SJCRH30 (cell line): Measurements from ENCODE around the gene RHBDF1. TPM values are rescaled to one million over a fixed set of nuclear protein-coding genes. Genes with fewer than 3 reads are reported as not detected.
A peak's percentile ranks its signal among the peaks of the same experiment; 100 is the strongest.

ENCODE experiments used
- DNase-seq, 2 experiments: peaks; one replicate each; pipeline ENCODE4 v3.0.0-alpha.2; 2015 to 2020
- H3K27ac ChIP-seq: fragments of 250-450 bp; sonication (Bioruptor Pico); 2 replicates; pipeline ENCODE4 v1.5.1; 2020; ENCODE audit warnings: mild to moderate bottlenecking, moderate library complexity
- H3K27me3 ChIP-seq: fragments of 250-450 bp; sonication (Bioruptor Pico); 2 replicates; pipeline ENCODE4 v1.5.1; 2020; ENCODE audit warnings: mild to moderate bottlenecking, moderate library complexity
- H3K36me3 ChIP-seq: fragments of 250-450 bp; sonication (Bioruptor Pico); 2 replicates; pipeline ENCODE4 v1.5.1; 2020; ENCODE audit warnings: mild to moderate bottlenecking, moderate library complexity
- H3K4me1 ChIP-seq: fragments of 250-450 bp; sonication (Bioruptor Pico); 2 replicates; pipeline ENCODE4 v1.5.1; 2020; ENCODE audit warnings: mild to moderate bottlenecking, moderate library complexity
- H3K4me3 ChIP-seq: fragments of 250-450 bp; sonication (Bioruptor Pico); 2 replicates; pipeline ENCODE4 v1.5.1; 2020; ENCODE audit warnings: mild to moderate bottlenecking, moderate library complexity
- H3K9me3 ChIP-seq: fragments of 250-450 bp; sonication (Bioruptor Pico); replicated peaks from 2 replicates; pipeline ENCODE4 v1.5.1; 2020; ENCODE audit warnings: mild to moderate bottlenecking, moderate library complexity
- total RNA-seq: library from RNA; depleted of rRNA; stranded (reverse); fragments of >200 nt; shearing (Covaris generic); gene quantifications from 2 replicates; pipeline ENCODE4 v1.2.3, GENCODE V29; 2014

RHBDF1 gene
- total RNA-seq, 1 experiment from 2014 or later: 25.3 TPM

DNA sequence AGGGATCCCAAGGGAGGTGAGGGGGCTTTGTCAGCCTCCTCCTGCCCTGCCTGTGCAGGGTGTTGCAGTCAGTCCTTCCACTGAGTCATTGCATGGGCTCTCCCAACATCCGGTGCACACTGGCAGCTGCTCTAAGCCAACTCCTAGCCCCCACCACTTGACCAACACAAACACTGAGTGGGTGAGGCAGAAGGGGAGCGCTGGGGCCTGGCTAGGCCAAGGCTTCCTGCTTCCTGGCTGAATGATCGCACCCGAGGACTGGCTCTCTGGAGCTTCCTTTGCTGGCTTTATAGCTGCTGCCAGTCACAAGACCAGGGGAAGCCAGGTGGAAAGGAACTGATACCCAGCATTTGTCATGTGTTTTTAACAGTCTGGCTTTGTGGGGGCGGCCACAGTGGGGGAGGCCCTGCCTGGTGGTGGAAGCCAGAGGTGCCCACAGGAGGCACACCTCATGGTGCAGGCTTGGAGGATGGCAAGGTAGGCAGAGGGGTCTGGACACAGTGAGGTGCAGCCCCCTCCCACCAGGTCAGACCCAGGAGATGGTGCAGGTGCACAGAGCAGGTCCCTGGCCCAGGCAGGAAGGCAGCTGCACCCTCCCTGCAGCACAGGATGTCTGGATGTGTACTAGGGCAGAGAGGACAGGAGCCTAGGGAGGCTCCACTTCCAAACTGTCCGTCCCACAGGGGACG, 12.4 kb upstream of the RHBDF1 start:
- H3K4me3 ChIP-seq: no peak overlapping the region
- peak; percentile 93 for DNase-seq
- H3K27me3 ChIP-seq: no peaks in the 10 kb centered on the region
- peak overlapping the region; percentile 72 for H3K27ac ChIP-seq
- H3K36me3 ChIP-seq: peaks cover 4% of the 10 kb centered on the region; the same call in 1 of the 2 replicates
- H3K4me1 ChIP-seq: peaks cover 42% of the 10 kb centered on the region
- no peaks in the 10 kb centered on the region for H3K9me3 ChIP-seq

DNA sequence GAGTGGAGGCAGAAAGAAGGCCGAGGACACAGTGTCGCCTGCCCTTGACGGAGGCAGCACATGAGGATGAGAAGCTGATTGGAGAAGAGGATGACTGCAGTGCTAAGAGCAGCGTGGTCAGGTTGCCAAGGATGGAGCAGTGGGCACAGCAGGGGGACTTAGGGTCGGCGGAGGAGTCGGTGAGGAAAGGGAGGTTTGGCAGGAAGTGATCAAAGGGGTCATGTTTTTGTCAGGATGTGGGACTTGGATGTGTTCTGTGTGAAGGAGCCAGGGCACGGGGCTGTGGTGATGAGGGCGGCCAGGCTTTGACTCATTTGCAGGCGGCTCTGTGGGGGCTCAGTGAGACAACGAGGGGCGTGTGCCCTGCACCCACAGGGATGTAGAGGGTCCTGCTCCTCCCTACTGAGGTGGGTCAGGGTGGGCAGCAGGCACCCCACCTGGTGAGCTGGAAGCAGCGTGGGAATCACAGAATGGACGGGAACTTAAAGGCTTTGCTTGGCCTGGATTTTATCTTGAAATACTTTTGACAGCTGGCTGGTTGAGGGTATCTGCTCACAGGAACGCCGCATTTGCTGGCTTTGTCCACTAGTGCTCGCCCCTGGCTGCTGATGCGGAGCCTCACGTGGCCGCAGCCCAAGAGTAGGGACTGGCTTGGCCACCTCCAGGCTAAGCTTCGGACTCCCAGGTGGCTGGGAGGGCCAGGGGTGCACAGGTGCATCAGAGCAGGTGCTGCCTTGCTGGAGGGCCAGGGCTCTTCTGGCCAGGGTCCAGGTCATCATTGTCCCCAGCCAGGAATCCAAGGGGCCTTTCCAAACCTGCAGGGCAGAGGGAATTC, 11.6 kb upstream of the RHBDF1 start:
- H3K27me3 ChIP-seq: no peaks in the 10 kb centered on the region
- peaks cover 6% of the 10 kb centered on the region; the same call in 1 of the 2 replicates for H3K36me3 ChIP-seq
- H3K4me3 ChIP-seq: no peak overlapping the region
- DNase-seq: peak; percentile 50 to 57
- no peaks in the 10 kb centered on the region for H3K9me3 ChIP-seq
- peaks cover 51% of the 10 kb centered on the region for H3K4me1 ChIP-seq
- peak overlapping the region; percentile 72 for H3K27ac ChIP-seq

DNA sequence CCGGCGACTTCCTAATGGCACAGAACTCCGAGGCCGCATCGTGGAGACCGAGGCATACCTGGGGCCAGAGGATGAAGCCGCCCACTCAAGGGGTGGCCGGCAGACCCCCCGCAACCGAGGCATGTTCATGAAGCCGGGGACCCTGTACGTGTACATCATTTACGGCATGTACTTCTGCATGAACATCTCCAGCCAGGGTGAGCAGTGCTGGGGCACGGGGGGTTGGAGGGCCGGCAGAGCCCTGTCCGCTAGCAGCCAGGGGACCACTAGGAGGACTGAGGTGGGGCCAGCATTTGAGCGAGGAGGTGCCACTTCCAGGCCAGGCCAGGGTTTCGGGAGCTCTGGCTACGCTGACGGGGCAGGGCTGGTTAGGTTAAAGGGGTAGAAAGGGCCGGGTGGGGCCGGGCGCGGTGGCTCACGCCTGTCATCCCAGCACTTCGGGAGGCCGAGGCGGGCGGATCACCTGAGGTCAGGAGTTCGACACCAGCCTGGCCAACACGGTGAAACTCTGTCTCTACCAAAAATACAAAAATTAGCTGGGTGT, 10.7 kb upstream of the RHBDF1 start:
- H3K4me1 ChIP-seq: peaks cover 56% of the 10 kb centered on the region
- H3K9me3 ChIP-seq: no peaks in the 10 kb centered on the region
- DNase-seq: no peak
- peaks cover 6% of the 10 kb centered on the region; the same call in 1 of the 2 replicates for H3K36me3 ChIP-seq
- no peak overlapping the region for H3K4me3 ChIP-seq
- no peak overlapping the region for H3K27ac ChIP-seq
- no peaks in the 10 kb centered on the region for H3K27me3 ChIP-seq

DNA sequence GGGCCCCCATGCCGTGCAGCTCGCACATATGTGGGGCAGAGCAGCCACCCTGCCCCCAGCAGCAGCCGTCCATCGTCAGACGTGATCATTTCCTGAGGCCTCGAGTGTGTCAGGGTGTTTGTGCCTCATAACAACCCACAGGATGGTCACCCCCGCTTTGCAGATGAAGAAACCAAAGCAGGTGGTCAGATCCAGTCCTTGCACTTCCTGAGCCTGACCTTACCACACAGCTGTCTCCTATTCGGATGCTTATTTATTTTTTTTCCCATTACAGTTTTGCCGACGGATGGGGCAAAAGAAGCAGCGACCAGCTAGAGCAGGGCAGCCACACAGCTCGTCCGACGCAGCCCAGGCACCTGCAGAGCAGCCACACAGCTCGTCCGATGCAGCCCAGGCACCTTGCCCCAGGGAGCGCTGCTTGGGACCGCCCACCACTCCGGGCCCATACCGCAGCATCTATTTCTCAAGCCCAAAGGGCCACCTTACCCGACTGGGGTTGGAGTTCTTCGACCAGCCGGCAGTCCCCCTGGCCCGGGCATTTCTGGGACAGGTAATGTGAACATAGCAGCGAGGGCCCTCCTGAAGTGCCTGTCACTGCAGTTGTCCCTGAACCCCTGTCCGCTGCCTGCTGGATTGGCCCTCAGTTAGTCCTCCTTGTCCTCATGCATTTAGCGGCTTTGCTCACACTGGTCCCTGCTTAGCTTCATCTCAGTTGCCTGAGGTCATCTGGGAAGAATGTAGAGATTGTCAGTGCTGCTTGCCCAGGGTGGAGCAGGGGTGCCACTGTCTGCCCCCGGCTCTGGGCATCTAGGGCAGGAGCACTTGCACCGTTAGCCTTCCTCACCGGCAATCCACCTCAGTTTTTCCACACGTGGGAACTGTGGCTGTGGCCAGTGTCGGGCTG, 7.0 kb upstream of the RHBDF1 start:
- Histone ChIP-seq H3K4me3 (peak overlapping the region; percentile 75), H3K27me3 (no peaks in the 10 kb centered on the region), H3K36me3 (peaks cover 6% of the 10 kb centered on the region; the same call in 1 of the 2 replicates), H3K4me1 (peaks cover 56% of the 10 kb centered on the region), H3K9me3 (no peaks in the 10 kb centered on the region), H3K27ac (peak overlapping the region; percentile 44)
- peak; percentile 62 to 79 for DNase-seq

DNA sequence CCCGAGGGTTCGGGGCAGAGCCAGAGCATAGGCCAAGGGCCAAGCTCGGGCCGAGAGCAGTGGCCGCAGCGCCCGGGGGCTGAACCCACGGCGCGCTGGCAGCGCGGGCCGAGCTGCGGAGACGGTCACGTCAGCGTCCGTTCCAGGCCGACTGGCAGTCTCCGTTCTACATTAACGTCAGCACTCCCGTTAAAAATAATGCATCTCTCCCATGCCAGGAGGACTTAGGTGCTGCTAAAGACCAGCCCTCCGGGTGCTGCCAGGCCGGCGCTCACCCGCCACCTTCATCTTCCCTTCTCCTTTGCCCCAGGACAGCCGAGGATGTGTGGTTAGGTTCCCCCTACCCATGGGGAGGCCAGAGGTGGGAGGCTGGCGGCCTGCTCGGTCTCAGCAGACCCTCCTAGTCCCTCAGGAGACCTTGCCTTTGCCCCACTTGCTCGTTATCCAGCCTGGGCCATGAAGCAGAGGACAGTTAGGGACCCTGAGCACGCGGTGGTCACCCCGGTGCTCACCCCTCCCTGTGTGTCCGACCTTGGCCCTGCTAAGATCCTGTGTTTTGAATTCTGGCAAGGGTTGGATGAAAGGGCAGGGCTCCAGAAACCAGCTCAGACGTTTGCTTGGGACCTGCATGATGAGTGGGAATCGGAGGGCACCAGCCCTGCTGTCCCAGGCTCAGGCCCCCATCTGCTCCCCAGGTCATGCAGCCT, 6.2 kb upstream of the RHBDF1 start:
- Histone ChIP-seq H3K36me3 (peaks cover 6% of the 10 kb centered on the region; the same call in 1 of the 2 replicates), H3K9me3 (no peaks in the 10 kb centered on the region), H3K27ac (peak overlapping the region; percentile 44), H3K4me3 (peak overlapping the region; percentile 75), H3K4me1 (peaks cover 53% of the 10 kb centered on the region), H3K27me3 (no peaks in the 10 kb centered on the region)
- no peak for DNase-seq

DNA sequence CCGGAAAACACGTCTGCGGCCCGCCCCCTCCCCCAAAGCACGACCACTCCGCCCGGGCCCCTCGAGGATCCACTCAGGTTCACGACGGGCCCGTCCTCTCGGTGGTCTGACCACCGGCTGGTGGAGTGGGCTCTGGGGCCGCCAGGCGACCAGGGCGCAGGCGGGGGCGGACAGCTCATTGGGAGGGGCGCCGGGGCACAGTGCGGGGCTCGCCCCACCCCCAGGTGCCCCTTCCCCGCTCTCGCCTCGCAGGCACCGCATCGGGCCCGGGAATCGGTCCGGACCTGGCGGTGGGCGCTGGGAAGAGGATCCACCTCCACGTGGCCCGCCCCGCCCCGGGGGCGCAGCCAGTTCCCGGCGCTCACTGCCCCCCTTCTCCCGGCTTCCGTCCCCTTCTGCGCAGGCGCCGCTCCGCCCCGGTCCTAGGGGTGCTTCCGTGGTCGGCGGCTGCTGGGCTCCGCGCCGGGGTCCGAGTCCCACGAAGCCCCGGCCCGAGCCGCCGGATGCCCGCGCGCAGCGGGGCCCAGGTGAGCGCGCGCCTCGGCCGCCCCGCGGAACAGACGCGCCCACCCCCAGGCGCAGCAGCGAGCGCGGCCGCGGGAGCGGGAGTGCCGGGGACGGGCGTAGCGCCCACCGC, 5.5 kb upstream of the RHBDF1 start, which contains the start of gene MPG:
Gene MPG, plus strand, starts transcription at position 419 of the 637 bp plus-strand sequence. Its CDS starts 85 bp downstream, at position 504.
- peak within 1 kb of the TSS; percentile 75 for H3K4me3 ChIP-seq
- peak within 1 kb of the TSS; percentile 77 for H3K27ac ChIP-seq
- no peaks in the 10 kb centered on the region for H3K9me3 ChIP-seq
- peaks cover 6% of the 10 kb centered on the region; the same call in 1 of the 2 replicates for H3K36me3 ChIP-seq
- no peaks in the 10 kb centered on the region for H3K27me3 ChIP-seq
- H3K4me1 ChIP-seq: peaks cover 48% of the 10 kb centered on the region
- DNase-seq: peak; percentile 81 to 83

DNA sequence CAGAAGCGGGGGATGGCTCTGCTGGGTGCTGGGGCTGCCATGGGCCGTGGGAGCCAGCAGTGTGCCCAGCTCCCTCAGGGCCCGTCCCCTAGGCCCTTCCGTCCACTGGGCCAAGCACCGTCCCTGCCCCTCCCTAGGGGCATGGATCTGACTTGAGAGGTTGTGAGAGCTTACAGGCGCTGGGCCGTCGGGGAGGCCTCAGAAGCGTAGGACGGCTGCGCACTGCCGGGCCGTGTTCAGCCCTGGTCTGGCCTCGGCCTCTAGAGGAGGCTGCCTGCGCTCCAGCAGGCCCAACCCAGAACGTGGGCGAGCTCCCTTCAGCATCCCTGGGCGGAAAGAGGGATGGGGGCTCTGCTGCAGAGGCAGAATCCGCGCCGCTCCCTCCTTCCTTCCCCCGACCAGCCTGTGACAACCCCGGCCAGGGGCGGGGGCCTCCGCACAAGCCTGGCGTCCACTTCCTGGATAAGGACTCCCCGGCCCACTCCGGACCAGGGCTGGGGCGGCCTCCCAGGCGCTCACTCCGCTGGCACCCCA, 4.9 kb upstream of the RHBDF1 start:
- peak; percentile 64 to 69 for DNase-seq
- Histone ChIP-seq H3K27ac (peak overlapping the region; percentile 77), H3K9me3 (no peaks in the 10 kb centered on the region), H3K4me3 (peak overlapping the region; percentile 75), H3K27me3 (no peaks in the 10 kb centered on the region), H3K4me1 (peaks cover 51% of the 10 kb centered on the region), H3K36me3 (peaks cover 6% of the 10 kb centered on the region; the same call in 1 of the 2 replicates)

DNA sequence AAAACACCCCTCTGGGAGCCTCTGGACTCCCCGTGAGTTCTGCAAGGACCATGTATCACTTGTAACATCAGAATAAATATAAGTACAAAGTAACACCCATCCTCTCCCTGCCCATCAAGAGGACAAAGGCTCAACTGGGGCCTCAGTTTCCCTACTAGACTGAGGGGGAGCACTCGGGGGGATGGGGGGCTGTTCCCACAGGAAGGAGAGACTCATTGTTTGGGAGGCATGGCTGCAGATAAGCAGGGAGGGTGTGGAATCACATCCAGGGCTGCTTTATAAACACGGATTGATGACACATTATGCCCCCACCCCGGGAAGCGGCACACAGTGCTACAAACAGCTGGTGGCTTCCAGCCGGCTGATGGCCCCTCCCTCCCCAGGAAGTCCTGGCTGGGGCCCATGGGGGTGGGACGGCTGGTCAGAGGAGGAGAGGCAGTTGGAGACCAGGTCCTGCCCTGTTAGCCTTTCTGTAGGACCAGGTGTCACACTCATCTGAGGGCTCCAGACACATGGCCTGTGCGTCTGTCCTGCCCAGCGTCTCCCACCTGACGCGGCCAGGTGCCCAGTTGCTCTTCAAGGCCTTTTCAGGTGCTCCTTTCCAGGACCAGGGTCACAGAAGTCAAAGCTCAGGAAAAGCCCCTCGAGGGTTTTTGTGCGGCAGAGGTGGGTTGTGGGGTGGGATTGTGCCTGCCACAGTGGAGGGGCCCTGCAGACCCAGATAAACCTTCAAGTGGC, 4.3 kb upstream of the RHBDF1 start:
- Histone ChIP-seq H3K27ac (peak overlapping the region; percentile 77), H3K4me3 (peak overlapping the region; percentile 75), H3K4me1 (peaks cover 51% of the 10 kb centered on the region), H3K36me3 (peaks cover 6% of the 10 kb centered on the region; the same call in 1 of the 2 replicates), H3K9me3 (no peaks in the 10 kb centered on the region), H3K27me3 (no peaks in the 10 kb centered on the region)
- DNase-seq: peak; percentile 83 to 85

DNA sequence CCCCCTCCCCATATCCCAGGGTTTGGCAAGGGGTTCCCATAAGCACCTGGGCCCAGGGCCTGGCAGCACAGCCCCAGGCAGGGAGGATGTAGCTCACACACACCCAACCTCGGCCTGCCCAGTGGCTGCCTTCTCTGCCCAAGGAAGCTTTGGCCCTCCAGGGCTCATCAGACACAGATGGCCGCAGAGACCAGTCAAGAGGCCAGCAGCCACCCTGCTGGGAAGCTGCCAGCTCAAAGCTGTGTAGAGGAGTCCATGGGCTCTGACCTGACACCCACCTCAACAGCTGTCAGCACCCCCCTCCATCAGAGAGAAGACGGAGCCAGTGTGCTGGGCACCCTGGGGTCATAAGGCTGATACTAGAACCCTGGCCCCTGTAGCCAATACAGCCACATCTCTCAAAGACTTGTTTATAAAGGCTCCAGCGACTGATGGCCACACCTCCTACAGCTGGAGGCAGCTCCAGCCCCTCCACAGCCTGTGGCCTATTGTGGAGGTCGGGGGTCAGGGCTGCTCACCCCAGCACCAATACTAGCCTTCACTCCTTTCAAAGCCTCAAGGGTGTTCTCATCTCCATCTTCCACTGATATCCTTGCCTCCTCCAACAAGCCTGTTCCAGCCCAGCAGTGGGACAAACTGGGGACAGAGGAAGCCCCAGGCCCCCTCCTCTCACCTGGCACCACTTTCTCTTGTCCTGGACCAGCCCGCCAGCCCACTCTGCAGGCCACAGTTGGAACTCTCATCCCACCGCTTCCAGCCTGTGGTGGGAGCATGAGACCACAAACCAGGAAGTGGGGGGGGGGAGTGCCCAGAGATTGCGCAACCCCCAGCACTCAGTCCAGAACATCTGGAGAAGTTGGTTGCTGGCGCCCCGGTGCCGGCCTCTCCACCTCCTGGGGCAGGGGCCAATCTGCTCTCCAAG, 3.4 kb upstream of the RHBDF1 start:
- no peaks in the 10 kb centered on the region for H3K27me3 ChIP-seq
- no peak overlapping the region for H3K4me3 ChIP-seq
- H3K36me3 ChIP-seq: peaks cover 6% of the 10 kb centered on the region; the same call in 1 of the 2 replicates
- peaks cover 56% of the 10 kb centered on the region for H3K4me1 ChIP-seq
- H3K9me3 ChIP-seq: no peaks in the 10 kb centered on the region
- peak; percentile 71 to 78 for DNase-seq
- peak overlapping the region; percentile 77 for H3K27ac ChIP-seq

DNA sequence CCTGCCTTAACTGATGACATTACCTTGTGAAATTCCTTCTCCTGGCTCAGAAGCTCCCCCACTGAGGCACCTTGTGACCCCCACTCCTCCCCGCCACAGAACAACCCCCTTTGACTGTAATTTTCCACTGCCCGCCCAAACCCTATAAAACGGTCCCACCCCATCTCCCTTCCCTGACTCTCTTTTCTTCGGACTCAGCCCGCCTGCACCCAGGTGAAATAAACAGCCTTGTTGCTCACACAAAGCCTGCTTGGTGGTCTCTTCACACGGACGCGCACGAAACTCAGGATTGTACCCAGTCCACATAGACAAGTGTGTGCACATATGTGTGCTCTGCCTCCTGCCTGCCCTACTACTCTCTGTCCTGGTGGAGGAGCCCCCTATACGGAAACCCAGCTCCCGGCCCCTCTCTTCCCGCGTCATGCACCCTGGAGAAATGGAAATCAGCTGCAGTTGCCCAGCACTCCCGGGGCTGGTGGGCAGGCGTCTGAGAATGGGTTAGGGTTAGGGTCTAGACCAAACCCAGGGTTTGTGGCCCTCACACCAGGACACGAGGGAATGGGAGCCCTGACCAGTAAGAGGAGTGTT, 2.4 kb upstream of the RHBDF1 start:
- H3K4me1 ChIP-seq: peaks cover 58% of the 10 kb centered on the region
- peaks cover 1% of the 10 kb centered on the region; the same call in 1 of the 2 replicates for H3K36me3 ChIP-seq
- no peak for DNase-seq
- H3K9me3 ChIP-seq: no peaks in the 10 kb centered on the region
- no peak overlapping the region for H3K4me3 ChIP-seq
- H3K27me3 ChIP-seq: no peaks in the 10 kb centered on the region
- H3K27ac ChIP-seq: peak overlapping the region; percentile 77; the same call in 1 of the 2 replicates

DNA sequence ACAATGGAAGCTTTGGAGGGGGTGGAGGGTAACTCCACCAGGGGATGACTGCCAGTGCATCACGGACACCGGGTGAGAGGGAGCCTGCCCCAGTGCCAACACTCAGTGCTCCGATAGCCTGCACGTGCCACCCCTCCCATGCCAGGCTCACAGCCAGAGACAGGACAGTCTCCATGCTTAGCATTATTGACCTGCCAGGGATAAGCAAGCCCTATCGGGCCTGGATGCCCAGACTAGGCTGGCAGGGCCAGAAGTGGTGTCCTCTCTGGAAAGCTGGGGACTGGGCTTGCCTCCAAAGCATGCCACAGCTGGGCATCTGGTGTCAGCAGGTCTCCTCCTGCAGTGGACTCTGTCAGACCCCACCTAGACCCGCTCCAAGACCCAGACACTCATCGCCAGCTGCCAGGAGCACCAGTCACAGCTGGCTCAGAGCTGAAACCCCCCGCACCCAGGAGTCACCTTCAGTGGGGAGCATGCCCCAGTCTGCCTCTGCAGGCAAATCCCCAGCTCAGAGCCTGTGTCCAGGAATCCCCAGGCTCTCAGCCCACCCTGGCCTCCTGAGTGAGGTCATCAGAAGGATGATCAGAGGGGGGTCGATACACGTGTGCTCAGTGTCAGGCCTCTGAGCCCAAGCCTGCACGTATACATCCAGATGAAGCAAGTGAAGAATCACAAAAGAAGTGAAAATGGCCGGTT, 1.8 kb upstream of the RHBDF1 start:
- peaks cover 52% of the 10 kb centered on the region for H3K4me1 ChIP-seq
- DNase-seq: no peak
- H3K36me3 ChIP-seq: no peaks in the 10 kb centered on the region
- H3K9me3 ChIP-seq: no peaks in the 10 kb centered on the region
- H3K4me3 ChIP-seq: no peak overlapping the region
- H3K27ac ChIP-seq: no peak overlapping the region
- no peaks in the 10 kb centered on the region for H3K27me3 ChIP-seq
